NCI-H1092 treated with DMSO at 0.1 percent for 48 hours (cell line): ENCODE measurements around the gene DAPL1.

Experiments used
- DNase-seq: peaks from one replicate; lab custom pipeline; 2025; lab: John Stamatoyannopoulos, UW

Gene DAPL1

GRCh38 chr2:158795195-158795924 lies at the start of gene DAPL1:
Gene DAPL1 (plus strand): TSS chr2:158795317. CDS start chr2:158795373, 56 bp downstream.
- peak; percentile 25 for DNase-seq

- no peak for DNase-seq
Observed at GRCh38 chr2:158745866-158746382, 49.2 kb upstream of the DAPL1 start.

GRCh38 chr2:158746488-158746887 lies 48.6 kb upstream of the DAPL1 start:
- DNase-seq, result no peak

GRCh38 chr2:158747281-158747680 lies 47.8 kb upstream of the DAPL1 start:
- DNase-seq, result no peak

GRCh38 chr2:158748926-158749590 lies 46.1 kb upstream of the DAPL1 start:
- DNase-seq, result no peak

GRCh38 chr2:158750458-158751125 lies 44.5 kb upstream of the DAPL1 start:
- DNase-seq, result no peak

- peak; percentile 68 for DNase-seq
Observed at GRCh38 chr2:158753641-158754611, 41.2 kb upstream of the DAPL1 start.

- no peak for DNase-seq
Observed at GRCh38 chr2:158755310-158756087, 39.6 kb upstream of the DAPL1 start.

- no peak for DNase-seq
Observed at GRCh38 chr2:158756331-158756730, 38.8 kb upstream of the DAPL1 start.

- no peak for DNase-seq
Observed at GRCh38 chr2:158756976-158757375, 38.1 kb upstream of the DAPL1 start.

GRCh38 chr2:158760887-158761286 lies 34.2 kb upstream of the DAPL1 start:
- DNase-seq, result no peak

GRCh38 chr2:158761621-158762020 lies 33.5 kb upstream of the DAPL1 start:
- DNase-seq, result no peak

- no peak for DNase-seq
Observed at GRCh38 chr2:158762336-158762735, 32.8 kb upstream of the DAPL1 start.

GRCh38 chr2:158766524-158766923 lies 28.6 kb upstream of the DAPL1 start:
- no peak for DNase-seq

- peak; percentile 36 for DNase-seq
Observed at GRCh38 chr2:158772306-158773078, 22.6 kb upstream of the DAPL1 start.

- no peak for DNase-seq
Observed at GRCh38 chr2:158773121-158773520, 22.0 kb upstream of the DAPL1 start.

GRCh38 chr2:158774681-158775080 lies 20.4 kb upstream of the DAPL1 start:
- DNase-seq, result peak; percentile 5

- DNase-seq, result no peak
Observed at GRCh38 chr2:158775273-158776027, 19.7 kb upstream of the DAPL1 start.

- peak; percentile 4 for DNase-seq
Observed at GRCh38 chr2:158776231-158776630, 18.9 kb upstream of the DAPL1 start.
